ENCODE data around the gene CEBPB. TPM values are rescaled to one million over a fixed set of nuclear protein-coding genes. Genes with fewer than 3 reads are reported as not detected.

The CEBPB gene
- total and polyA plus RNA-seq, 7 experiments from 2014 or later: 12.8 to 201 (median 37.1) TPM

- peak in 7 of 9 donors; percentile 47 to 71 (median 65) for DNase-seq
- H3K27ac Mint-ChIP-seq: peak overlapping the region in 4 of 9 donors; percentile 21 to 96 (median 71)
- CTCF ChIA-PET: interaction anchor here (0.7 to 2.4 kb wide), 6 partner anchors 10 to 387 kb away, joined by 3 to 8 read pairs (median 3); no protein-coding TSS in a partner anchor
Measured at GRCh38 chr20:50191065-50191543, 474 bp downstream of the CEBPB start.

GRCh38 chr20:50191544-50192363 is 1.1 kb downstream of the CEBPB start:
- Histone ChIP-seq H3K27ac (ENCODE audit: low read depth, low read length) (peak overlapping the region; percentile 77), H3K4me1 (ENCODE audit: control insufficient read depth in 2 of 2, insufficient read depth in 2 of 2, low read length in 2 of 2) (peaks cover 11 to 21% of the 10 kb centered on the region in 2 donors), H3K4me3 (ENCODE audit: low read length) (peak overlapping the region; percentile 79), H3K9me3 (ENCODE audit: control insufficient read depth in 2 of 3, low read length in 3 of 3) (no peaks in the 10 kb centered on the region), H3K36me3 (ENCODE audit: control insufficient read depth in 2 of 3, insufficient read depth in 3 of 3, low read length in 3 of 3) (no peaks in the 10 kb centered on the region), H3K27me3 (ENCODE audit: control insufficient read depth in 2 of 2, insufficient read depth in 2 of 2, low read length in 2 of 2) (no peaks in the 10 kb centered on the region)
- intact Hi-C loops (cut with micrococcal nuclease): loop anchor here (1.0 to 5.0 kb wide), 6 partner anchors 148 to 601 kb away; partner anchors contain the start of genes PTPN1 (in 1 of the 2), RNF114 (in 1 of the 2) and SLC9A8 (in 1 of the 2)
- Mint-ChIP-seq H3K27me3 (no peaks in the 10 kb centered on the region), H3K4me1 (peaks cover 24 to 45% (median 29%) of the 10 kb centered on the region in 7 donors), H3K36me3 (peaks cover 0 to 6% (median 0%) of the 10 kb centered on the region in 5 donors), H3K27ac (peak overlapping the region; percentile 91 to 97 (median 96)), H3K9me3 (no peaks in the 10 kb centered on the region), H3K4me3 (peak overlapping the region; percentile 91 to 98 (median 94))
- ATAC-seq (peak; percentile 27), DNase-seq (peak; percentile 49 to 76 (median 71))
- POLR2A ChIA-PET: interaction anchor here (0.6 to 2.4 kb wide), 14 partner anchors 9 to 320 kb away, joined by 3 to 9 read pairs (median 4); partner anchors contain the start of genes PEDS1, PTPN1 and UBE2V1
- CTCF ChIA-PET: interaction anchor here (0.7 to 2.4 kb wide), 6 partner anchors 9 to 386 kb away, joined by 3 to 8 read pairs (median 3); no protein-coding TSS in a partner anchor

More at GRCh38 chr20:50191065-50191543, 474 bp downstream of the CEBPB start:
- intact Hi-C loops (cut with micrococcal nuclease): loop anchor here (1.0 to 5.0 kb wide), 6 partner anchors 148 to 601 kb away; partner anchors contain the start of genes PTPN1 (in 1 of the 2), RNF114 (in 1 of the 2) and SLC9A8 (in 1 of the 2)
- no peaks in the 10 kb centered on the region for H3K36me3 ChIP-seq (ENCODE audit: control insufficient read depth in 2 of 3, insufficient read depth in 3 of 3, low read length in 3 of 3)
- peak; percentile 26 for ATAC-seq
- H3K4me3 Mint-ChIP-seq: peak overlapping the region; percentile 67 to 93 (median 78)
- peaks cover 0 to 6% (median 0%) of the 10 kb centered on the region in 5 donors for H3K36me3 Mint-ChIP-seq
- no peaks in the 10 kb centered on the region for H3K9me3 ChIP-seq (ENCODE audit: control insufficient read depth in 2 of 3, low read length in 3 of 3)
- peaks cover 24 to 43% (median 29%) of the 10 kb centered on the region in 7 donors for H3K4me1 Mint-ChIP-seq
- H3K4me1 ChIP-seq (ENCODE audit: control insufficient read depth in 2 of 2, insufficient read depth in 2 of 2, low read length in 2 of 2): peaks cover 11 to 21% of the 10 kb centered on the region in 2 donors
- H3K27me3 ChIP-seq (ENCODE audit: control insufficient read depth in 2 of 2, insufficient read depth in 2 of 2, low read length in 2 of 2): no peaks in the 10 kb centered on the region
- POLR2A ChIA-PET: interaction anchor here (0.6 to 2.4 kb wide), 13 partner anchors 9 to 321 kb away, joined by 3 to 9 read pairs (median 4); partner anchors contain the start of genes PEDS1, PTPN1 and UBE2V1
- no peaks in the 10 kb centered on the region for H3K9me3 Mint-ChIP-seq
- peaks cover under 1 to 2% (median 1%) of the 10 kb centered on the region in 5 donors for H3K27me3 Mint-ChIP-seq
- H3K4me3 ChIP-seq (ENCODE audit: low read length): peak overlapping the region; percentile 79
- peak overlapping the region; percentile 77 for H3K27ac ChIP-seq (ENCODE audit: low read depth, low read length)

GRCh38 chr20:50192364-50193198 is 2.0 kb downstream of the CEBPB start:
- Histone ChIP-seq H3K27me3 (ENCODE audit: control insufficient read depth in 2 of 2, insufficient read depth in 2 of 2, low read length in 2 of 2) (no peaks in the 10 kb centered on the region), H3K27ac (ENCODE audit: low read depth, low read length) (peak overlapping the region; percentile 77), H3K4me3 (ENCODE audit: low read length) (peak overlapping the region; percentile 51), H3K4me1 (ENCODE audit: control insufficient read depth in 2 of 2, insufficient read depth in 2 of 2, low read length in 2 of 2) (peaks cover 11 to 21% of the 10 kb centered on the region in 2 donors), H3K36me3 (ENCODE audit: control insufficient read depth in 2 of 3, insufficient read depth in 3 of 3, low read length in 3 of 3) (no peaks in the 10 kb centered on the region), H3K9me3 (ENCODE audit: control insufficient read depth in 2 of 3, low read length in 3 of 3) (no peaks in the 10 kb centered on the region)
- ChIA-PET CTCF (interaction anchor here (1.3 to 2.4 kb wide), 2 partner anchors 272 to 385 kb away, joined by 3 to 8 read pairs; no protein-coding TSS in a partner anchor), POLR2A (interaction anchor here (1.0 to 2.4 kb wide), 6 partner anchors 9 to 273 kb away, joined by 3 to 9 read pairs (median 5); partner anchors contain the start of gene PEDS1)
- H3K4me3 Mint-ChIP-seq: peak overlapping the region; percentile 91 to 98 (median 94)
- ATAC-seq (peak; percentile 50), DNase-seq (peak; percentile 49 to 84 (median 70))
- no peaks in the 10 kb centered on the region for H3K27me3 Mint-ChIP-seq
- H3K36me3 Mint-ChIP-seq: peaks cover 0 to 6% (median 0%) of the 10 kb centered on the region in 5 donors
- no peaks in the 10 kb centered on the region for H3K9me3 Mint-ChIP-seq
- peaks cover 24 to 45% (median 30%) of the 10 kb centered on the region in 7 donors for H3K4me1 Mint-ChIP-seq
- intact Hi-C loops (cut with micrococcal nuclease): loop anchor here in 1 of 2 donors (5.0 kb wide), 2 partner anchors 380 to 600 kb away; partner anchors contain the start of gene SLC9A8
- H3K27ac Mint-ChIP-seq: peak overlapping the region; percentile 91 to 97 (median 96)

GRCh38 chr20:50193199-50193835 is 2.7 kb downstream of the CEBPB start:
- ChIA-PET CTCF (no interaction called here), POLR2A (interaction anchor here (0.7 to 1.2 kb wide), 3 partner anchors 77 to 546 kb away, joined by 3 to 4 read pairs (median 3); no protein-coding TSS in a partner anchor)
- Mint-ChIP-seq H3K4me3 (peak overlapping the region; percentile 91 to 98 (median 94)), H3K9me3 (no peaks in the 10 kb centered on the region), H3K4me1 (peaks cover 24 to 43% (median 29%) of the 10 kb centered on the region in 7 donors), H3K36me3 (peaks cover 0 to 6% (median 0%) of the 10 kb centered on the region in 5 donors), H3K27ac (peak overlapping the region; percentile 31 to 97 (median 96)), H3K27me3 (no peaks in the 10 kb centered on the region)
- no peaks in the 10 kb centered on the region for H3K27me3 ChIP-seq (ENCODE audit: control insufficient read depth in 2 of 2, insufficient read depth in 2 of 2, low read length in 2 of 2)
- H3K36me3 ChIP-seq (ENCODE audit: control insufficient read depth in 2 of 3, insufficient read depth in 3 of 3, low read length in 3 of 3): no peaks in the 10 kb centered on the region
- H3K4me1 ChIP-seq (ENCODE audit: control insufficient read depth in 2 of 2, insufficient read depth in 2 of 2, low read length in 2 of 2): peaks cover 11 to 21% of the 10 kb centered on the region in 2 donors
- peak overlapping the region; percentile 77 for H3K27ac ChIP-seq (ENCODE audit: low read depth, low read length)
- H3K4me3 ChIP-seq (ENCODE audit: low read length): peak overlapping the region; percentile 51
- no peaks in the 10 kb centered on the region for H3K9me3 ChIP-seq (ENCODE audit: control insufficient read depth in 2 of 3, low read length in 3 of 3)
- no peak for ATAC-seq
- intact Hi-C loops (cut with micrococcal nuclease): loop anchor here in 1 of 2 donors (5.0 kb wide), 2 partner anchors 381 to 599 kb away; partner anchors contain the start of gene SLC9A8
- DNase-seq: no peak

- Histone ChIP-seq H3K4me1 (ENCODE audit: control insufficient read depth in 2 of 2, insufficient read depth in 2 of 2, low read length in 2 of 2) (peaks cover 11 to 21% of the 10 kb centered on the region in 2 donors), H3K27ac (ENCODE audit: low read depth, low read length) (no peak overlapping the region), H3K9me3 (ENCODE audit: control insufficient read depth in 2 of 3, low read length in 3 of 3) (no peaks in the 10 kb centered on the region), H3K27me3 (ENCODE audit: control insufficient read depth in 2 of 2, insufficient read depth in 2 of 2, low read length in 2 of 2) (no peaks in the 10 kb centered on the region), H3K36me3 (ENCODE audit: control insufficient read depth in 2 of 3, insufficient read depth in 3 of 3, low read length in 3 of 3) (no peaks in the 10 kb centered on the region), H3K4me3 (ENCODE audit: low read length) (no peak overlapping the region)
- H3K4me1 Mint-ChIP-seq: peaks cover 24 to 39% (median 29%) of the 10 kb centered on the region in 7 donors
- H3K36me3 Mint-ChIP-seq: peaks cover 0 to 6% (median 0%) of the 10 kb centered on the region in 5 donors
- ChIA-PET CTCF (no interaction called here), POLR2A (interaction anchor here (0.7 to 1.2 kb wide), 3 partner anchors 78 to 546 kb away, joined by 3 to 4 read pairs (median 3); no protein-coding TSS in a partner anchor)
- peak overlapping the region; percentile 21 to 98 (median 93) for H3K4me3 Mint-ChIP-seq
- intact Hi-C loops (cut with micrococcal nuclease): loop anchor here in 1 of 2 donors (5.0 kb wide), 2 partner anchors 382 to 598 kb away; partner anchors contain the start of gene SLC9A8
- H3K9me3 Mint-ChIP-seq: no peaks in the 10 kb centered on the region
- H3K27me3 Mint-ChIP-seq: no peaks in the 10 kb centered on the region
- peak overlapping the region in 7 of 9 donors; percentile 31 to 97 (median 95) for H3K27ac Mint-ChIP-seq
- DNase-seq (no peak), ATAC-seq (no peak)
Measured at GRCh38 chr20:50193836-50194421, 3.3 kb downstream of the CEBPB start.

All from naive thymus-derived CD4-positive, alpha-beta T cell (primary cell).